GM18873 (cell line): ENCODE measurements around the gene SGMS1.
"Not testable (repeated sequence)": the region's sequence is repeated elsewhere in the genome, so short reads cannot be mapped to it uniquely, and the experiment has no call there.

Source experiments
- ATAC-seq: cut with Tn5 transposase; IDR thresholded peaks from one replicate; pipeline ENCODE4 v1.9.1; 2021; ENCODE audit warnings: mild to moderate bottlenecking, moderate library complexity, moderate number of reproducible peaks; ENCODE audit not compliant: unreplicated experiment, low FRiP score

SGMS1 gene

DNA sequence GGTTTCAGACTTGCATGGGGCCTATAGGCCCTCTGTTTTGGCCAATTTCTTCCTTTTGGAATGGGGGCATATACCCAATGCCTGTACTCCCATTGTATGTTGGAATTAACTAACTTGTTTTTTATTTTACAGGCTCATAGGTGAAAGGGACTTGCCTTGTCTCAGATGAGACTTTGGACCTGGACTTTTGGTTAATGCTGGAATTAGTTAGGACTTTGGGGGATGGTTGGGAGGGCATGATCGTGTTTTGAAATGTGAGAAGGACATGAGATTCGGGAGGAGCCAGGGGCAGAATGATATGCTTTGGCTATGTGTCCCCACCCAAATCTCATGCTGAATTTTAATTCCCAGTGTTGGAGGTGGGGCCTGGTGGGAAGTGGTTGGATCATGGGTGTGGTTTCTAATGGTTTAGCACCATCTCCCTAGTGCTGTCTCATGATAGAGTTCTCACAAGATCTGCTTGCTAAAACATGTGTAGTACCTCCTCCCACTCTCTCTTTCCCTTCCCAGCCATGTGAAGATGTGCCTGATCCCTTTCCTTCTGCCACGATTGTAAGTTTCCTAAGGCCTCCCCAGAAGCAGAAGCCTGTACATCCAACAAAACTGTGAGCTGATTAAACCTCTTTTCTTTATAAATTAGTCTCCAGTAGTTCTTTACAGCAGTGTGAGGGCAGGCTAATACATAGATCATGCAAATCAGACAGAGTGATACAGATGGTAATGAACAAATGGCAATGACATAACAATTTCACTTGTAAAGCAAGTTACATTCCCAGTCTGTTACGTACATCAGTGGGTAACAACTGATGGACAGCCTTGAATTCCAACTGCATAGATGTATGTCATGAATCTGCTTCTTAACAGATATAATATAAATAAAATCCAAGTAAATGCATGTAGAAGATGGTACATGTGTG is 146.2 kb downstream of the SGMS1 start:
- ATAC-seq, result no peak

- no peak for ATAC-seq
These were observed 150.0 kb downstream of the SGMS1 start for GRCh38 chr10:50473756-50474155.

- no peak for ATAC-seq
These were observed 150.8 kb downstream of the SGMS1 start for GRCh38 chr10:50472914-50473313.

DNA sequence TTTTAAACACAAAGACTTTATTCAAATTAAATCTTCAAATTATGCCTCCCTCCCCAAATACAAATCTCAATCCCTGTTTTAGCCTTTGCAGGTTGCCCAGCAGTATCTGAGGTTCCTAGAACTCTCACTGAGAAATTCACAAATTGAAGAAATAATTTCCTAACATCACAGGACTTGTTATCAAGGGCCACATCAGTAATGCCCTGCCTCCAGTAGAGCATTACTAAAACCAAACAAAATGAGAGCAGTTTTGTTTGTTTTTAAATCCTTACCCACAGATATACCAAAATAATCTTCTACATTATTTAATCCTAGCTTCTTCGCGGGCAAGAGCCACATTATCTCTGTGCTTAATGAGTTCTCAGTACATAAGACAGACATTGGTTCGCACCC is 152.2 kb downstream of the SGMS1 start:
- no peak for ATAC-seq

DNA sequence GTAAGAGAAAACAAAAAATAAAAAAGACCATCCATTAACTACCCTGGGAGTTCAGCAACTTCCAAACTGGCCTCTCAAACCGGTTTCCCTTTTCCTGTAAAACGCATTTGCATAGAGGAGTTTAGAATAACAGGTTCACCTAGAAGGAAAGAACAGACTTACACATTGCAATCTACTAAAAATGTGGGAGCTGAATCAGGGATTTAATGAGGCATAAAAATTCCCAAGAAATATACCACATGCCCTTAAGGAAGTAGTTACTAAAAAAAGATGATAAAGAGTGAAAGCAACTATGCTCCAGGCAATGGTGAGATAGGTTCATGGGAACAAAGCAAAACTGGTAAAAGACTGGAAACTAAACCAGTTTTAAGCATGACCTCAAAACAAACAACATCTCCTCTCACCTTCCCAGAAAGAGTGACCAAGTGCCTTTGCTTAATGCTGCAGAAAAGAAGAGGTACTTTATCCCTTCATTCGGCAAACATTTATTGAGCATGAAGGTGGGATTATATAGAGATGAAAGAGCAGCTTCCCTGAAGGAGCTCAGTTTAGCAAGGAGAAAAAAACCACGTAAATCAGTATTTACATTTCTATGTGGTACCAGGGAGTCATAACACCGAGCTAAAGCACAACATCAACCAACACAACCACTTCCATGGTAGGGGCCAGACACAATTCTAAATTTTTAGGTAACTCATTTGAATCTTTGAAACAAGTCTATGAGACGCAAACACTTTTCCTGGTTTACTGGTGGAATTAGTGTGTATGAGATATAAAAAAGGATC is 152.8 kb downstream of the SGMS1 start:
- no peak for ATAC-seq

- peak; percentile 47 for ATAC-seq
These were observed 153.4 kb downstream of the SGMS1 start for GRCh38 chr10:50470345-50470744.

GRCh38 chr10:50469778-50470193 is 154.0 kb downstream of the SGMS1 start:
- no peak for ATAC-seq

- ATAC-seq, result no peak
These were observed 154.5 kb downstream of the SGMS1 start for GRCh38 chr10:50469288-50469687.

GRCh38 chr10:50467209-50467608 is 156.5 kb downstream of the SGMS1 start:
- ATAC-seq, result no peak

GRCh38 chr10:50464004-50464409 is 159.7 kb downstream of the SGMS1 start:
- no peak for ATAC-seq

DNA sequence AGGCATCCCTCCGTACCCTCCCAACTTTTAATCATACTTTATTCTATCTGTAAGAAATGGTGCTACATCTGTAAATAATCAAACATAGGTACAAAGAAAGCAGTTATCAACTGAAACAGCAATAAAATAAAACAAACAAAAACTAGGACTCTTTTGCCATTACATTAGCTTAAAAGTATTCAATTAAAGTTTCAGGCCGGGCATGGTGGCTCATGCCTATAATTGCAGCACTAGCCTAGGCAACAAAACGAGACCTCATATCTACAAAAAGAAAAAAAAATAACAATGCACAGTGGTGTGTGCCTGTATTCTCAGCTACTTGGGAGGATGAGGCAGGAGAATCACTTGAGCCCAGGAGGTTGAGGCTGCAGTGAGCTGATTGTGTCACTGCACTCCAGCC is 161.9 kb downstream of the SGMS1 start:
- ATAC-seq, result no peak

DNA sequence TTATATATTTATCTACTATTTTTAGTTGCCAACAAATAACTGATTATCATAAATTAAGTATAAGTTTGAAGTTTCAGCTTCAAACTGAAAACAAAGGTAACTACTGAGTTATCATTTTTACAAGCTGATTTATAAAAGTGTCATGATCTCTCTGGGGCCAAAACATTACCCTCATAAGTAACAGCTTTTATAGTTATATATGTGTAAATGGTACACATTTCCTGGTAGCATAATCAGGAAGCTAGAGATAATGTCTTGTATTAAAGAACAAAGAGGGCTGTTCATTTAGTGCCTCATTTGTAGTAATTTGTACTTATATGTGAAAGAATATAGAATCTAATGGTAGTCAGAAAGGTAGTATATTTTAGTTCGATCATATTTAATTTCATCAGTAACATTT is 162.6 kb downstream of the SGMS1 start:
- no peak for ATAC-seq

- no peak for ATAC-seq
These were observed 167.0 kb downstream of the SGMS1 start for GRCh38 chr10:50456719-50457118.

GRCh38 chr10:50453940-50454339 is 169.8 kb downstream of the SGMS1 start:
- ATAC-seq, result no peak

DNA sequence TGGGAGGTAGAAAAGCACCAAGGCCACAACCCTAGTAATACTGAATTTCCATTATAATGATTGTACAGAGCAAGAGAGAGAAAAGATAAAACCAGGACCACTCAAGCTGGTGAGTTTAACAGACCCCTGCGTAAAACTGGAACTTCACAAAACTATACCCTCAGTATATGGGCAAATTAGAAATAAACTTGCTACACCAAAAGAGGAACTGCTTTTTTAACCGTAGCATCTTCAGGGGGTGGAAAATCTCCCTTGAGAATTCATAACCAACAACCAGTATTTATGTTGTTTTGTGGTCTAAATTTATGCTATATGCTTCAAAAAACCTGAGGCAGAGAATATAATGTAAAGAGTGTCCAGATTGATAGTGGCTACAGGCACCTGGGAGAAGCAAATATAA is 171.2 kb downstream of the SGMS1 start:
- no peak for ATAC-seq

DNA sequence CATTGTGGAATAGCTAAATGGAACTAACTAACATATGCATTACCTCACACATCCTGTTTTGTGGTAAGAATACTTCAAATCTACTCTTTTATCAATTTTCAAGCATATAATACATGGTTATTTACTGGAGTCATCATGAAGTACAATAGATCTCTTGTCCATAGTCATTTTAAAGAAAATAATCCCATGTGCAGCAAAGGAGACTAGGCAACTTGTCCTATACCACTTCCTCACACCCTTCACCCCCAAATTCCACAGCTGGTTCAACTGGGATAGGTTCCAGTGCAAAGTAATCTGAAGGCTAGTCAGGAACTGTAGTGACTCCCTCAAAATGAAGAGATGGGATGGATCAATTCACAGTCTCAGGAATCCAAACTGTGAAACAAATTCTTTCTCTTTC is 176.1 kb downstream of the SGMS1 start:
- no peak for ATAC-seq

DNA sequence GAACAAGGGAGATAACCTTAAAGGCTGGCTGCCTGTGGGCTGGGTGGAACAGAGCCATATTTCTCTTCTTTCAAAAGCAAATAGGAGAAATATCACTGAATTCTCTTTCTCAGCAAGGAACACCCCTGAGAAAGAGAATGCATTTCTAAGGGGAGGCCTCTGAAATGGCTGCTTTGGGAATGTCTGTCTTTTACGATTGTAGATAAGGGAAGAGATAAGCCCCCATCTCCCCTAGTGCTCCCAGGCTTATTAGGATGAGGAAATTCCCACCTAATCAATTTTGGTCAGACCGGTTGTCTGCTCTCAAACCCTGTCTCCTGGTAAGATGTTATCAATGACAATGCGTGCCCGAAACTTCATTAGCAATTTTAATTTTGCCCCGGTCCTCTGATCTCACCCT is 178.0 kb downstream of the SGMS1 start:
- not testable (repeated sequence) for ATAC-seq

DNA sequence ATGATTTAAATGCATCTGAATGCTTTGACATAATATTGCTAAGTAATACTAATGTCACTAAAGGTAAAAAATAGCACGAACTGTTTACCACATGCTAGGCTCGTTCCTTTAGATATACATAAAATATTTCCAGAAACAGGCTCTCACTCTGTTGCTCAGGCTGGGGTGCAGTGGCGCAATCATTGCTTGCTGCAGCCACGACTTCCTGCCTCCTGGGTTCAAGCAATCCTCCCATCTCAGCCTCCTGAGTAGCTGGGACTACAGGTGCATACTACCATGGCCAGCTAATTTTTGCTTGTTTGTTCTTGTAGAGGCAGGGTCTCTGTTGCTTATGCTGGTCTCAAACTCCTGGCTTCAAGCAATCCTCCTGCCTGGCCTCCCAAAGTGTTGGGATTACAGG is 183.3 kb downstream of the SGMS1 start:
- no peak for ATAC-seq

GRCh38 chr10:50439806-50440205 is 183.9 kb downstream of the SGMS1 start:
- ATAC-seq, result no peak

DNA sequence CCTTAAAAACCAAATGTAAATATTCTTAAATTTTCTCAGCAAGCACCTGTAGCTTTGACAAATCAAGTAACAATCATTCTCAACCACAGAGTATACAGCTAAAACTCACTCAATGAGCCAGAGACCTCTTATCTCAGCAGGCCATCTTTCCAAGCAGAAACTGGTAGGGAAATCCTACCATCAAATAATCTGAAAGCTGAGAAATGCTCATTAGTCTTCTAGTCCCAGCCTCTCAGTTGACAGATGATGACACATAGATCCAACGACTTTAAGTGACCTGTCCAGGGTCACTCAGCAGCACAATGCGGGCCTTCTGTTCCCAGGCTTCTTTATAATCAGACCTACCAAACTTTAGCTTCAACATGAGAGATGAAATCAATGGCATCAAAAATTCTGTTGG is 184.6 kb downstream of the SGMS1 start:
- ATAC-seq, result no peak

- ATAC-seq, result no peak
These were observed 185.5 kb downstream of the SGMS1 start for GRCh38 chr10:50438049-50438936.
